Lower leg skin (tissue), 4 donors: ENCODE results near the gene OSBPL5. TPM values are rescaled to one million over a fixed set of nuclear protein-coding genes. Genes with fewer than 3 reads are reported as not detected.

Source experiments
- DNase-seq, 2 donors: peaks; one replicate each; pipeline ENCODE4 v3.0.0-alpha.2; 2019; ENCODE audit warnings: low spot score in 2 of 2
- H3K4me3 ChIP-seq: fragments of 200-600 bp; sonication (generic); 2 replicates; pipeline ENCODE4 v1.5.1; 2017; ENCODE audit warnings: mild to moderate bottlenecking, low read depth; ENCODE audit not compliant: poor library complexity, severe bottlenecking
- POLR2A ChIP-seq, 2 donors: fragments of 450-650 bp; IDR thresholded peaks; one replicate each; pipeline ENCODE4 v1.6.1; 2016 to 2017; ENCODE audit warnings: antibody characterized with exemption in 2 of 2, mild to moderate bottlenecking in 1 of 2, moderate library complexity in 1 of 2
- WGBS, 2 donors: methylation state at CpG; one replicate each; pipeline ENCODE4 v1.1.5; 2018; 5-methylcytosine and 5-hydroxymethylcytosine counted together
- intact Hi-C: fragments of 100-400 bp; cut with DNase I; formaldehyde crosslinking; loops from one replicate; pipeline ENCODE4 v1.15.0; 2023; ENCODE audit warnings: low total_unique reads
- total RNA-seq, 4 donors: library from RNA; depleted of rRNA; stranded (reverse); fragments of >200 nt; gene quantifications; one replicate each; pipeline ENCODE4 v1.1.0, GENCODE V29; 2016
- TF ChIP-seq, protein P1 (sequence below), 3 donors: fragments of 450-650 bp; IDR thresholded peaks; one replicate each; pipeline ENCODE4 v1.5.1; 2016; ENCODE audit warnings: antibody characterized with exemption in 3 of 3, mild to moderate bottlenecking in 3 of 3, moderate library complexity in 2 of 3

The OSBPL5 gene
- total RNA-seq, 4 donors from 2014 or later, result 39.0 to 77.4 (median 64.2) TPM

GRCh38 chr11:3135481-3136440 lies 29.3 kb downstream of the OSBPL5 start:
- DNase-seq, result peak in 1 of 2 donors; percentile 79
- intact Hi-C loops, result no loop called here
- TF ChIP-seq POLR2A (IDR thresholded peaks at IDR 0.05), result no peak
- TF ChIP-seq, protein P1, sequence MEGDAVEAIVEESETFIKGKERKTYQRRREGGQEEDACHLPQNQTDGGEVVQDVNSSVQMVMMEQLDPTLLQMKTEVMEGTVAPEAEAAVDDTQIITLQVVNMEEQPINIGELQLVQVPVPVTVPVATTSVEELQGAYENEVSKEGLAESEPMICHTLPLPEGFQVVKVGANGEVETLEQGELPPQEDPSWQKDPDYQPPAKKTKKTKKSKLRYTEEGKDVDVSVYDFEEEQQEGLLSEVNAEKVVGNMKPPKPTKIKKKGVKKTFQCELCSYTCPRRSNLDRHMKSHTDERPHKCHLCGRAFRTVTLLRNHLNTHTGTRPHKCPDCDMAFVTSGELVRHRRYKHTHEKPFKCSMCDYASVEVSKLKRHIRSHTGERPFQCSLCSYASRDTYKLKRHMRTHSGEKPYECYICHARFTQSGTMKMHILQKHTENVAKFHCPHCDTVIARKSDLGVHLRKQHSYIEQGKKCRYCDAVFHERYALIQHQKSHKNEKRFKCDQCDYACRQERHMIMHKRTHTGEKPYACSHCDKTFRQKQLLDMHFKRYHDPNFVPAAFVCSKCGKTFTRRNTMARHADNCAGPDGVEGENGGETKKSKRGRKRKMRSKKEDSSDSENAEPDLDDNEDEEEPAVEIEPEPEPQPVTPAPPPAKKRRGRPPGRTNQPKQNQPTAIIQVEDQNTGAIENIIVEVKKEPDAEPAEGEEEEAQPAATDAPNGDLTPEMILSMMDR (IDR thresholded peaks at IDR 0.05), result no peak
- no peak overlapping the region for H3K4me3 ChIP-seq
- WGBS, 2 donors, result 73% methylated on average over 5 to 9 of the region's 15 CpGs

- WGBS, 2 donors, result 81 to 84% methylated on average over 26 to 27 of the region's 27 CpGs
- intact Hi-C loops, result no loop called here
- no peak for TF ChIP-seq POLR2A (IDR thresholded peaks at IDR 0.05)
- TF ChIP-seq, protein P1 (IDR thresholded peaks at IDR 0.05), result no peak
- DNase-seq, result peak in 1 of 2 donors; percentile 84
- no peak overlapping the region for H3K4me3 ChIP-seq
Observed at GRCh38 chr11:3134651-3135480, 30.2 kb downstream of the OSBPL5 start.

GRCh38 chr11:3134218-3134621 lies 30.9 kb downstream of the OSBPL5 start:
- peak in 1 of 2 donors; percentile 81 for DNase-seq
- TF ChIP-seq, protein P1 (IDR thresholded peaks at IDR 0.05), result no peak
- TF ChIP-seq POLR2A (IDR thresholded peaks at IDR 0.05), result no peak
- intact Hi-C loops, result no loop called here
- 83 to 89% methylated on average over 4 of the region's 4 CpGs for WGBS, 2 donors
- no peak overlapping the region for H3K4me3 ChIP-seq

- 82 to 88% methylated on average over 21 to 22 of the region's 23 CpGs for WGBS, 2 donors
Observed at GRCh38 chr11:3133261-3134217, 31.6 kb downstream of the OSBPL5 start.

More at GRCh38 chr11:3133261-3134217, 31.6 kb downstream of the OSBPL5 start:
- DNase-seq, result peak in 1 of 2 donors; percentile 61
- no peak overlapping the region for H3K4me3 ChIP-seq
- intact Hi-C loops, result no loop called here
- TF ChIP-seq, protein P1 (IDR thresholded peaks at IDR 0.05), result no peak
- no peak for TF ChIP-seq POLR2A (IDR thresholded peaks at IDR 0.05)
